H54 (cell line): ENCODE data around the gene CRACDL.

Experiments used
- DNase-seq: peaks from one replicate; pipeline ENCODE4 v3.0.0; 2011; ENCODE audit warnings: low spot score, mixed read lengths; ENCODE audit not compliant: insufficient read length
- FAIRE-seq: peaks from 3 replicates; lab custom pipeline; 2011; peaks lifted over from hg19 to GRCh38; lab: Jason Lieb, UNC
- POLR2A ChIP-seq: IDR thresholded peaks from 2 replicates; pipeline ENCODE4 v1.6.1; 2011; ENCODE audit warnings: low read depth, mild to moderate bottlenecking, low read length

CRACDL gene

GRCh38 chr2:98805412-98806171 lies 130.4 kb downstream of the CRACDL start:
- TF ChIP-seq POLR2A, result no peak
- FAIRE-seq (no peak), DNase-seq (no peak)

- FAIRE-seq, result no peak
- DNase-seq, result no peak
Measured at GRCh38 chr2:98804736-98805135, 131.3 kb downstream of the CRACDL start.

GRCh38 chr2:98804265-98804650 lies 131.8 kb downstream of the CRACDL start:
- DNase-seq (no peak), FAIRE-seq (no peak)
- TF ChIP-seq POLR2A, result no peak

More at GRCh38 chr2:98804736-98805135, 131.3 kb downstream of the CRACDL start:
- no peak for TF ChIP-seq POLR2A

- no peak for TF ChIP-seq POLR2A
- no peak for DNase-seq
- FAIRE-seq, result no peak
Measured at GRCh38 chr2:98803405-98804264, 132.4 kb downstream of the CRACDL start.

- no peak for TF ChIP-seq POLR2A
- DNase-seq, result no peak
- FAIRE-seq, result no peak
Measured at GRCh38 chr2:98802344-98802743, 133.7 kb downstream of the CRACDL start.

GRCh38 chr2:98801921-98802321 lies 134.1 kb downstream of the CRACDL start:
- DNase-seq (no peak), FAIRE-seq (no peak)
- no peak for TF ChIP-seq POLR2A

GRCh38 chr2:98801286-98801685 lies 134.7 kb downstream of the CRACDL start:
- no peak for TF ChIP-seq POLR2A
- FAIRE-seq (no peak), DNase-seq (no peak)

GRCh38 chr2:98800330-98801064 lies 135.5 kb downstream of the CRACDL start:
- FAIRE-seq, result no peak
- no peak for DNase-seq
- no peak for TF ChIP-seq POLR2A

- DNase-seq, result no peak
- TF ChIP-seq POLR2A, result no peak
- FAIRE-seq, result no peak
Measured at GRCh38 chr2:98799375-98800329, 136.4 kb downstream of the CRACDL start.

GRCh38 chr2:98796775-98797544 lies 139.1 kb downstream of the CRACDL start:
- FAIRE-seq, result no peak
- no peak for TF ChIP-seq POLR2A
- DNase-seq, result no peak

- FAIRE-seq (no peak), DNase-seq (no peak)
- TF ChIP-seq POLR2A, result no peak
Measured at GRCh38 chr2:98795891-98796676, 139.9 kb downstream of the CRACDL start.
